GM21367 (cell line): ENCODE data around the gene AQP11.

Experiments
- ATAC-seq: cut with Tn5 transposase; IDR thresholded peaks from one replicate; pipeline ENCODE4 v1.9.1; 2021; ENCODE audit not compliant: unreplicated experiment

The AQP11 gene

GRCh38 chr11:77656362-77656761 is 66.6 kb downstream of the AQP11 start:
- no peak for ATAC-seq

GRCh38 chr11:77658213-77659013 is 68.7 kb downstream of the AQP11 start:
- no peak for ATAC-seq
